ENCODE data around the gene STAC3.

The STAC3 gene

GRCh38 chr12:57254506-57255280 lies 3.7 kb upstream of the STAC3 start:
- no peak for DNase-seq

- no peak for DNase-seq
Observed at GRCh38 chr12:57250541-57250940, 446 bp downstream of the STAC3 start.

GRCh38 chr12:57248934-57249742 lies 1.8 kb downstream of the STAC3 start:
- DNase-seq, result no peak

- no peak for DNase-seq
Observed at GRCh38 chr12:57247041-57247440, 3.9 kb downstream of the STAC3 start.

GRCh38 chr12:57244312-57244696 lies 6.7 kb downstream of the STAC3 start:
- DNase-seq, result no peak

GRCh38 chr12:57243521-57244311 lies 7.3 kb downstream of the STAC3 start:
- DNase-seq, result peak; percentile 86 to 92

- peak; percentile 78 to 82 for DNase-seq
Observed at GRCh38 chr12:57242691-57243454, 8.1 kb downstream of the STAC3 start.

- no peak for DNase-seq
Observed at GRCh38 chr12:57242329-57242690, 8.7 kb downstream of the STAC3 start.

- no peak for DNase-seq
Observed at GRCh38 chr12:57241402-57242310, 9.3 kb downstream of the STAC3 start.

- no peak for DNase-seq
Observed at GRCh38 chr12:57240926-57241401, 10.0 kb downstream of the STAC3 start.

GRCh38 chr12:57240066-57240921 lies 10.7 kb downstream of the STAC3 start:
- peak; percentile 77 to 79 for DNase-seq

GRCh38 chr12:57239587-57240065 lies 11.4 kb downstream of the STAC3 start:
- no peak for DNase-seq

GRCh38 chr12:57238854-57239554 lies 12.0 kb downstream of the STAC3 start:
- DNase-seq, result peak; percentile 92 to 93

- DNase-seq, result peak; percentile 44 to 54
Observed at GRCh38 chr12:57237932-57238853, 12.8 kb downstream of the STAC3 start.

GRCh38 chr12:57237596-57237931 lies 13.4 kb downstream of the STAC3 start:
- DNase-seq, result no peak

- peak in 1 of 2 donors; percentile 32 for DNase-seq
Observed at GRCh38 chr12:57236925-57237595, 13.9 kb downstream of the STAC3 start.

- peak in 1 of 2 donors; percentile 51 for DNase-seq
Observed at GRCh38 chr12:57236201-57236924, 14.6 kb downstream of the STAC3 start.
